RWPE1 (cell line): ENCODE measurements around the gene PKN1.
"Not testable (repeated sequence)": the region's sequence is repeated elsewhere in the genome, so short reads cannot be mapped to it uniquely, and the experiment has no call there.

Experiments used
- CTCF ChIA-PET: fragments of 350-600 bp; sonication (Branson Sonifier 250); formaldehyde crosslinking; extraction: SDS; loops from one replicate; lab custom pipeline; 2021; lab: Yijun Ruan, JAX
- POLR2A ChIA-PET: fragments of 400-600 bp; formaldehyde crosslinking; extraction: SDS; loops from one replicate; lab custom pipeline; 2020; ENCODE audit warnings: antibody characterized with exemption; ENCODE audit not compliant: low non-redundant PET; lab: Yijun Ruan, JAX
- DNase-seq: peaks from one replicate; pipeline ENCODE4 v3.0.0; 2012; ENCODE audit warnings: low spot score
- H3K27ac ChIP-seq: fragments of 450-650 bp; 2 replicates; pipeline ENCODE4 v1.5.1; 2017
- TF ChIP-seq, protein P1 (sequence below): fragments of 450-650 bp; conservative IDR thresholded peaks from 2 replicates; pipeline ENCODE4 v1.5.1; 2017; ENCODE audit warnings: low read depth, mild to moderate bottlenecking

Gene PKN1

DNA sequence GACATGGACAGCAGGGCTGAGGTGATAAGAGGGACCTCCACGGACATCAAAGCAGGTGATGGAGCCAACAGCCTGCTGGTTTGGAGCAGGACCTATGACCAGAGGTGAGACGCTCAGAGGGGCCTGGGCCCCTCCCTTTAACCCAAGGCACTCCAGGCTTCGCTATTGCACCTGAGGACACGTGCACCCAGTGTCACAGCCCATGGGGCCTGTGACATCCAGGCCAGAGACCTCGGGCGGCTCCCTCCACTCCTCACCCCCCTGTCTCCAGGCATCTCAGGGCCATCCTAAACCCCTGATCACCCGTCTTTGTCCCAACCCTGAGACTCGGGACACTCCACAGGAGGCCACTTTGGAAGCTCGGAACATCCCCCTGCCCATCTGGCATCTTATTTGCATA lies 38.9 kb upstream of the PKN1 start:
- POLR2A ChIA-PET: no interaction called here
- no peak for DNase-seq
- H3K27ac ChIP-seq: peak overlapping the region; percentile 42
- TF ChIP-seq, protein P1, sequence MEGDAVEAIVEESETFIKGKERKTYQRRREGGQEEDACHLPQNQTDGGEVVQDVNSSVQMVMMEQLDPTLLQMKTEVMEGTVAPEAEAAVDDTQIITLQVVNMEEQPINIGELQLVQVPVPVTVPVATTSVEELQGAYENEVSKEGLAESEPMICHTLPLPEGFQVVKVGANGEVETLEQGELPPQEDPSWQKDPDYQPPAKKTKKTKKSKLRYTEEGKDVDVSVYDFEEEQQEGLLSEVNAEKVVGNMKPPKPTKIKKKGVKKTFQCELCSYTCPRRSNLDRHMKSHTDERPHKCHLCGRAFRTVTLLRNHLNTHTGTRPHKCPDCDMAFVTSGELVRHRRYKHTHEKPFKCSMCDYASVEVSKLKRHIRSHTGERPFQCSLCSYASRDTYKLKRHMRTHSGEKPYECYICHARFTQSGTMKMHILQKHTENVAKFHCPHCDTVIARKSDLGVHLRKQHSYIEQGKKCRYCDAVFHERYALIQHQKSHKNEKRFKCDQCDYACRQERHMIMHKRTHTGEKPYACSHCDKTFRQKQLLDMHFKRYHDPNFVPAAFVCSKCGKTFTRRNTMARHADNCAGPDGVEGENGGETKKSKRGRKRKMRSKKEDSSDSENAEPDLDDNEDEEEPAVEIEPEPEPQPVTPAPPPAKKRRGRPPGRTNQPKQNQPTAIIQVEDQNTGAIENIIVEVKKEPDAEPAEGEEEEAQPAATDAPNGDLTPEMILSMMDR: no peak
- CTCF ChIA-PET: no interaction called here

DNA sequence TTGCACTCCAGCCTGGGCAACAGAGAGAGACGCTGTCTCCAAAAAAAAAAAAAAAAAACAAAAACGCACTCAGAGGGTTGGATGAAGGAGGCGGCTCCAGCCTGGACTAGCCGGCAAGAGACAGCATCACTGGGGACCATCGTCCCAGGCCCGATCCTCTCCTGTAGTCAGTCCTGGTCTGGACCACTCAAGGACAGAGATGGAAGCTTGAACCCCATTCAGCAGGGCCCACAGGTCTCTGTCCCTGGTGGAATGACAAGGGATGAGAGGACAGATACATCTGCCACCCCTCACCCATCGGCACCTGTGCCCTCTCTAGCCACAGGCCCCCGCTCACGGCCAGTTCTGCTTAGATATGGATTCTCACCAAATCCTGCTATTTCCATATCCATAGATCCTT lies 37.8 kb upstream of the PKN1 start:
- DNase-seq: no peak
- TF ChIP-seq, protein P1: no peak
- H3K27ac ChIP-seq: peak overlapping the region; percentile 42
- ChIA-PET POLR2A (no interaction called here), CTCF (no interaction called here)

DNA sequence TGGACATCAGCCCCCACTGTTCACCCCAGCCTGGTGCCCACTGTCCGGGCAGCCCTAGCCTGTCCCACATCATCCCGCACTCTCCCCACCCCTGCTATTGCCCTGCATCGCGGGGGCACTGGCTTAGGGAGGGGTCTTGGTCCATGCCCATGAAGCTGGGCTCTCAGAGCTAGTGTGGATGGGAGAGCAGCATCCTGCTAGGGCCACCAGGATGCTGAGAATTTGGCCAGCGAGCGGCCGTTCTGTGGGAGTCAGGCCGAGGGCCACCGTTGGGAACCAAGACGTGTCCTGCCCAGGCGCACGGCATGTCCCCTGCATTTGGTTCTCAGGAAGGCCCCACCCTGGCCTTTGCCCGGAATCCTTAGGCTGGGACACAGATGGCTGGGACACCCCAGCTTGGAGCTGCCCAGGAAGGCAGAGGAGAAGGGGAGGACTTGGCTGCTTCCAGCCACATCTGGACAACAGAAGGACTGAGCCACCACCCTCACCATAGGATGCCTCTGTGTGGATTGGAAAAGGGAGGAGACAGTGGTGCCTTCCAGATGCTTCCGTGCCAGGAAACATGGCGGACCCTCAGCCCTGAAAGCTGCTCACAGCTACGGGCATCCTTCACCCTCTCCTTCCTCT lies 37.3 kb upstream of the PKN1 start:
- TF ChIP-seq, protein P1: no peak
- CTCF ChIA-PET: no interaction called here
- POLR2A ChIA-PET: interaction anchor here (0.6 kb wide), 1 partner anchor 357 kb away, joined by 3 read pairs; no protein-coding TSS in a partner anchor
- H3K27ac ChIP-seq: no peak overlapping the region
- no peak for DNase-seq

DNA sequence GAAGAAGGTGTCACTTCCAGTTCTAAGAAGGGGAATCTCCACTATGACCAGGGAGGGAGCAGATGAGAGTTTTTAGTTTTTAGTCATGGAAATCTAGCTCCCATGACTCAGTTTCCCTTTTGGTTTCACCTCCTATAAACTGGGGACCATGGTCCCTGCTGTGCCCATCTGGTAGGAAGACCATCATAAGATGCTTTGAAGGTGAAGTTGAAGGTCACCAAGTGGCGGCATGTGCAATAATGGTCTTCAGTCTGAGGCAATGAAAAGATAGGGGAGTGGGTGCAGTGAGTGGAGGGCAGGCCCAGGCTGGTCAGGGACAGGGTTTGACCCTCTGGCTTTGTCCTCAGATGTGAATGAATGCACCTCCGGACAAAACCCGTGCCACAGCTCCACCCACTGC lies 36.4 kb upstream of the PKN1 start:
- CTCF ChIA-PET: interaction anchor here (0.7 kb wide), 1 partner anchor 11 kb away, joined by 4 read pairs; no protein-coding TSS in a partner anchor
- POLR2A ChIA-PET, H3K27ac ChIP-seq, DNase-seq: not testable (repeated sequence)

DNA sequence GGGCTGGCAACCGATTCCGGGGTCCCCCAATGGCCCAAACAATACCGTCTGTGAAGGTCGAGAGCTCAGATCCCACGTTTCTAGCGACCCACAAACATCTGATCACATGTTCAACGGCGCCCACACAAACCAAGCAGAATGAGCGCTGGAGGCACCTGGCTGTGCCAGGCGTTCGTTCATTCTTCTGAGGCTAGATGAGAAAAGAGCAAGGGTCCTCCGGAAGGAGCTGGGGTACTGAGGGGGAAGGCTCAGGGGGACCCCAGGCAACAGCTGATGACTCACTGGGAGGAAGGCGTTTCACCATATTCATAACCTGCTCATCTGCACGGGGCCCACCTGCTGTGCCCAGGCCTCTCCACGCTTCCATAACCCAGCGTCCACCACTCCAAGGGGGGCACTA lies 35.9 kb upstream of the PKN1 start:
- H3K27ac ChIP-seq, DNase-seq, POLR2A ChIA-PET: not testable (repeated sequence)
- CTCF ChIA-PET: interaction anchor here (0.7 kb wide), 1 partner anchor 11 kb away, joined by 4 read pairs; no protein-coding TSS in a partner anchor

DNA sequence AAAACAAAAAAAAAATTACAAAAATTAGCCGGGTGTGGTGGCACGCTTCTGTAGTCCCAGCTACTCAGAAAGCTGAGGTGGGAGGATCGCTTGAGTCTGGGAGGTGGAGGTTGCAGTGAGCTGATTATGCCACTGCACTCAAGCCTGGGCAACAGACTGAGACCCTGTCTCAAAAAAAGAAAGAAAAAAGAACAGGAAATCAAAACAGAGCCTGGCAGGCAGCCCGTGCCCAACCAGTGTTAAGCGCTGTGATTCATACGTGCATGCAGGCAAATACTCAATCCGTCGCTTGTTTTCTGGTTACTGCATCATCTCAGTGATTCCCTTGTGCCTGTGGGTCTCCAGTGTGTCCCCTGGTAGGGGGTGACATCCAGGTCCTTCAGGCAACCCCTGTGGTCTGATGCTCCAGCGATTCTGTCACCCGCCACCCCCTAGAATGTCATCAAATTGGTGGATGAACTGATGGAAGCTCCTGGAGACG lies 32.1 kb upstream of the PKN1 start:
- ChIA-PET POLR2A (no interaction called here), CTCF (interaction anchor here (0.6 kb wide), 1 partner anchor 502 kb away, joined by 3 read pairs; no protein-coding TSS in a partner anchor)
- H3K27ac ChIP-seq: peak overlapping the region; percentile 71
- TF ChIP-seq, protein P1: no peak
- no peak for DNase-seq

DNA sequence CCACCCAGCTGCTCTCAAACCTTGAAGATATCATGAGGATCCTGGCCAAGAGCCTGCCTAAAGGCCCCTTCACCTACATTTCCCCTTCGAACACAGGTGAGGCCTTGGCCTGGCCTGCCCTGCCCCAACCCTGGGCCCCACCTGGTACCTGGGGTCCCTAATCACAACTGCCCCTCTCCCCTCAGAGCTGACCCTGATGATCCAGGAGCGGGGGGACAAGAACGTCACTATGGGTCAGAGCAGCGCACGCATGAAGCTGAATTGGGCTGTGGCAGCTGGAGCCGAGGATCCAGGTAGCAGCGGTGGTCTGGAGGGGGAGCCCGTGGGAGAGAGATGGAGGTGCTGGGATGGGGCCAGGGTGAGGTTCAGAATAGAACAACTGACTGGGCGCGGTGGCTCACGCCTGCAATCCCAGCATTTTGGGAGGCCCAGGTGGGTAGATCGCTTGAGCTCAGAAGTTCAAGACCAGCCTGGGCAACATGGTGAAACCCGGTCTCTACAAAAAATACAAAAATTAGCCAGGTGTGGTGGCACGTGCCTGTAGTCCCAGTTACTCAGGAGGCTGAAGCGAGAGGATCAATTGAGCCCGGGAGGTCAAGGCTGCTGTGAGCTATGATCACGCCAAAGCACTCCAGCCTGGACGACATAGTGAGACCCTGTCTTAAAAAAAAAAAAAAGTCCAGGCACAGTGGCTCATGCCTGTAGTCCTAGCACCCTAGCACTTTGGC lies 31.5 kb upstream of the PKN1 start:
- H3K27ac ChIP-seq: peak overlapping the region; percentile 71
- DNase-seq: no peak
- ChIA-PET POLR2A (no interaction called here), CTCF (interaction anchor here (1.1 kb wide), 1 partner anchor 54 kb away, joined by 3 read pairs; no protein-coding TSS in a partner anchor)
- TF ChIP-seq, protein P1: no peak
